NCI-H446 (cell line): ENCODE results near the gene NRSN2.
A peak's percentile ranks its signal among the peaks of the same experiment; 100 is the strongest.
"Not testable (repeated sequence)": the region's sequence is repeated elsewhere in the genome, so short reads cannot be mapped to it uniquely, and the experiment has no call there.

ENCODE experiments used
- DNase-seq, 2 experiments: peaks; one replicate each; lab custom pipeline; 2025; lab: John Stamatoyannopoulos, UW

The NRSN2 gene

DNA sequence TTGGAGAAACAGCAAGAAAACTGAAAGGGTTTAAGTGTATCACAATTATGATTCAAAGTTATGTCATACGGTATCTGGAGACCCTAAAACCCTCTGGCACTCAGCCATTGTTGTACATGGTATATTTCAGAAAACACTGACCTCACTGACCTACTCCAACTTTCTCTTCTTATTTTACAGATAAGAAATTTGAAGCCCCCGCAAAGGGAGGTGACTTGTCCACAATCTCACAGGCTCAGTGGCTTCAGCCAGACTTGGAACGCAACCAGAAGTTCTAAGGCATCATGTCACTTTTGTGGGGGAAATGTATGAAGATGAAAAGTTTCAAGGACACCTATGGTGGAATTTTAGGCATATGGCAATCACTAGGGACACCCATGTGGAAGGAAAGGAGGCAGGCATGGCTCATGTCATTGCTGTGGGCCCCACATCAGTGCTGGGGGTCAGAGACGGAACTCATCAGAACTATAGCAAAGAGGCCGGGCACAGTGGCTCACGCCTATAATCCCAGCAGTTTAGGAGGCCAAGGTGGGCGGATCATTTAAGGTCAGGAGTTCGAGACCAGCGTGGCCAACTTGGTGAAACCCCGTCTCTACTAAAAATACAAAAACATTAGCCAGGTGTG is 28.5 kb downstream of the NRSN2 start:
- no peak for DNase-seq

DNA sequence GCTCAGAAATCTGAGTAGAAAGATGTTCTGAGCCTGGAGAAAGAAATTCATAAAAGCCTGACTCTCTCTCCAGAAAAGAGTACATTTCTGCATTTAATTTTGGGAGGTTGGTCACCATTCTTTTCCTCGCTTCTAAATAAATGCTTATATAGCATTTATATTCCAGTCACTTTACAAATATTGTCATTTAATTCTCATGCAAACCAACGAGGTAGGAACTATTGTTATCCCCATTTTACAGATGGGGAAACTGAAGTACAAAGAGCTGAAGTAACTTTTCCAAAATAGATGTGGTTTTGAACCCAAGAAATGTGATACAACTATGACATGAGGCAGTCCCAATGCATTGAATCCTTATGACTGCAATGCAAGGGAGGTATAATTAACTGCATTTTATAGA is 29.2 kb downstream of the NRSN2 start:
- no peak for DNase-seq

DNA sequence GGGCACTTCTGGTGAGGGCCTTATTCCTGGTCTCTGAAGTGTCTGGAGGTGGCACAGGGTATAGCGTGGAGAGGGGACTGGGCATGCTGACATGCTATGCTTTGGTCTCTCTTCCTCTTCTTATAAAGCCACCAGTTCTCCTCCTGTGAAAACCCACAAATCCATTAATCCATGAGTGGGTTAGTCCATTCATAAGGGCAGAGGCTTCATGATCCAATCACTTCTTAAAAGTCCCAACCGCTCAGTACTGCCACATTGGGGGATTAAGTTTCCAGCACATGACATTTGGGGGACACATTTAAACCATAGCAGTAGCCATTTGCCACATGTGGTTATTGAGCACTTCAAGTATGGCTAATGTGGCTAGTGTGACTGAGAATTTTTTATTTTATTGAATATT is 29.8 kb downstream of the NRSN2 start:
- DNase-seq: no peak

DNA sequence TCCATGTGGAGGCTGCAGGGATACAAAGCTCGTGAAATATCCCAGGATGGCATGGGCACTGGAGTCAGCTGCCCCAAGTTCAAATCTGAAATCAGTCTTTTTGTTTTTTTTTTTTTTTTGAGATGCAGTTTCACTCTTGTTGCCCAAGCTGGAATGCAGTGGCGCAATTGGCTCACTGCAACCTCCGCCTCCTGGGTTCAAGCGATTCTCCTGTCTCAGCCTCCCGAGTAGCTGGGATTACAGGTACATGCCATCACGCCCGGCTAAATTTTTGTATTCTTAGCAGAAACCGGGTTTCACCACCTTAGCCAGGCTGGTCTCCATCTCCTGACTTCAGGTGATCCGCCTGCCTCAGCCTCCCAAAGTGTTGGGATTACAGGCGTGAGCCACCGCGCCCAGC is 30.7 kb downstream of the NRSN2 start:
- not testable (repeated sequence) for DNase-seq

DNA sequence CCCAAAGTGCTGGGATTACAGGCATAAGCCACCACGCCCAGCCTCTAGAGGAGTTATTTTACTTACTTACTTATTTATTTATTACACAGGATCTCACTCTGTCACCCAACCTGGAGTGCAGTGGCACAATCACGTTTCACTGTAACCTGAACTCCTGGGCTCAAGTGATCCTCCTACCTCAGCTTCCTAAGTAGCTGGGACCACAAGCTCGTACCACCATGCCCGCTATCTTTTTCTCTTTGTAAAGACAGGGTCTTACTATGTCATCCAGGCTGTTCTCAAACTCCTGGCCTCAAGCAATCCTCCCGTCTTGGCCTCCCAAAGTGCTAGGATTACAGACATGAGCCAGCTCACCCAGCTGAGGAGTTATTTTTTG is 32.0 kb downstream of the NRSN2 start:
- DNase-seq: no peak

DNA sequence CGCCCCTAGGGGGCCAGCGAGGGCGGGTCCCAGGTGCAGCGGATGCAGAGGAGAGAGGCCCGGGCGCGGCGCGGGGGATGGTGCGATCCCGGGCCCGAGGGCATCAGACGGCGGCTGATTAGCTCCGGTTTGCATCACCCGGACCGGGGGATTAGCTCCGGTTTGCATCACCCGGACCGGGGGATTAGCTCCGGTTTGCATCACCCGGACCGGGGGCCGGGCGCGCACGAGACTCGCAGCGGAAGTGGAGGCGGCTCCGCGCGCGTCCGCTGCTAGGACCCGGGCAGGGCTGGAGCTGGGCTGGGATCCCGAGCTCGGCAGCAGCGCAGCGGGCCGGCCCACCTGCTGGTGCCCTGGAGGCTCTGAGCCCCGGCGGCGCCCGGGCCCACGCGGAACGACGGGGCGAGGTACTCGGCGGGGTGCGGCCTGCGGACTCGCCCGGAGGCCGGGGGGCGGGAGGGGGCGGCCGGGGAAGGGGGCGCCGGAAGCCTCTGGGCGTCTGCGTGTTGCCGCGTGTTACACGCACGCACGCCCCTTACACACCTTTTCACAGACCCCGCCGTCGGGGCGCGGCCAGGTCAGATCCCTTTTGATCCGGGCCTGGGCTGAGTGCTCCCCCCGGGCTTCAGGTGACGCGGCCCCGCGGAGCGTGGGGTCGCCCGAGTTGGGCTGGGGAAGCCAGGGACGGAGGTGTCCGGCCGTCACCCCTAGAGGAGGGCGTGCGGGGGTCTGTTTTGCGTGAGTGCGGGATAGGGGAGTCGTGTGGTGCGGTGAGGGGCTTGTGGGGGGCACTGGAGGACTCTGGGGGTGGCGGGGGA is 34.1 kb downstream of the NRSN2 start:
- DNase-seq: peak; percentile 18 to 44

DNA sequence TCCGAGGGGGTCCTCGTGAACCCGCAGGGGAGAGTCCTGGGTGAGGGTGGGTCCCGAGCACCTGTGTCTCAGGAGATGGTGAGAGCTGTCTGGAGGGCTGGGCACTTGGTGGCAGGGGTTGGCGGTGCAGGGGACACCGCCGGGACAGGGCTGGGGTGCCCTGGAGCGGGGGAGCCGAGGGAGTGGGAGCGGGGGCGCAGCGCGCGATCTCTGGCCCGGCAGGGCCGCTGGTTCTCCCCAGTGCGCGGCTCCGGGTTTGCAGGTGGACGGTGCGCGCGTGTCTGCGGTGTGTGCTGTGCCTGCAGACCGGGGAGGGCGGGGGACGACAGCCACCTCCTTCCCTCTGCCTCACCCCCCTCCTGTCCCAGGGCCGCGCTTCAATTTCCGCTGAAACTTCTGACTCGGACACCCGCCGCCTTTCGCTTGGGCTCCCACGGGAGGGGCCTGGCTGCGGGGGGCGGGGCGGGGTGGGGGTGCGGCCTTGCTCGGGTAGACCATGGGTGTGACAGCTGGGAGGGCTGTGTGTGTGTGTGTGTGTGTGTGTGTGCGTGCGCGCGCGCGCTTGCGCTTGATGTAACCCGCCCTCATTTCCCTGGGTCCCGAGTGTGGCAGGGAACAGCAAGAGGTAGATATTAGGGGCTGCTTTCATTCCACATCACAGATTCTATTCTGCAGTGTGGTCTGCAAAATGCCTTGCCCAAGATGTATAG is 34.8 kb downstream of the NRSN2 start:
- peak in 1 of 2 experiments; percentile 64 for DNase-seq

DNA sequence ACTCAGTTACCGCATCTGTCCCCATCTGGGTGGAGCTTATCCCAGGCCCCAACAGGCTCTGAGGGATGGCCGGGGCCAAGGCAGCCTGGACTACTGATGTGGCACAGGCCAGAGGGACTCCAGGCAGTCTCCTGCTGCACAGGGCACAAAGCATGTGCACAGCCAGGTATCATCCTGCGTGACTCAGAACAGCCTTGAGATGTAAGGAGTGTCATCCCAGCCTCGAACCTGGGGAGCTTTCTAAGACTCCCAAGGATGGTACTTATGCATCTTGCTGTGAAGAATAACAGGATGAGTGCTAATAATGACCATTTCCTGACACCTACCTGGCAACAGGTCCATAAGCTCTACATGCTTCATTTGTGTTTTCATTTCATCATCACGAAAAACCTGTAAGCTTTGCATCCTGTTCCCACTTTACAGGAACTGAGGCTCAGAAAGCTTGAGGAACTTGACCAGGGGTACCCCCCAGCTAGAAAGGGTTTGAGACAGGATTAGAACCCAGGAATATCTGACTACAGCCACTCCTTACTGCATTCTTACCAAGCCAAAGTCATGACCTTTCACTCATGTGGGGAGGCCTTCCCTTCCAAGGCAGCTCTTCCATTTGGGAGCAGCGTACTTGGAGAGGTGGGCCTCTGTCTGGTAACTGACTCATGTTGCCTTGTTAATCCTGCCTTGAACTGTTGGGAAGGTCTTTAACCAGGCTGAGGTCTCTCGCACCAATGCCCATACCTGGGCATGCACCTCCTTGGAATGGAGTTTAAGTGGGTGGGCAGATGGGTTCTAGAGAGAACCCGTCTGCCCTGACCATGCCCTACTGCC is 35.6 kb downstream of the NRSN2 start:
- no peak for DNase-seq

DNA sequence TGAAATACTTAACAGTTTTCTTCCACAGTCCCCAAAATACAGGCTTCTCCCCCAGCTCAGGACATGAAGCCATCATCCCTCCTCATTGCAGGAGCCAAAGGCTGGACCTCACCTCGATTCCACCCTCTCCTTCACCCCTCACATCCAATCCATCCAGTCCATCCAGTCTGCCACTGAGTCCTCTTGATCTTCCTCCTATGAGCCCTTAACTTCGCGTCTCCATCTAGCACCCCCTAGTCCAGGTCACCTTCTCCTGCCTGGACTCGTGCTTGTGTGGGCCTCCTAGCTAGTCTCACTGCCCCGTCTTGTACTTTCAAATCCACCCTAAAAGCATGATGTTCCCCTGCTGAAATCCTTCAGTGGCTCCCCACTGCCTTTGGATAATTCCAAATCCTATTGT is 37.0 kb downstream of the NRSN2 start:
- DNase-seq: no peak

DNA sequence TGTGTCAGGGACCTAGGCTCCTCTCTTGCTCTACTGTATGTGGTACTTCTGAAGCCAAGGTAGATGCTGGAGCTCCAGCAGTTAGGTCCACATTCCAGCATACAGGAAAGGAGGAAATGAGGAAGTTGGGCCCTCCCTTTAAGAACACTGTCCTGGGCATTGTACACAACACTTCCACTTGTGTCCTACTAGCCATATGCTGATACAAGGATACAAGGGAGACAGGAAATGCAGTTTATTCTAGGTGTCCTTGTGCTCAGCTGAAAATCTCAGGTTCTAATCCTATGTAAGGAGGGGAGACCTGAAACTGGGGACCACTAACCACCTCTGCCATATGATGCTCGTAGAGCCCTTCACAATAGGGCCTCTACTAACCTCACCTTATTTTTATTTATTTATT is 37.8 kb downstream of the NRSN2 start:
- no peak for DNase-seq

DNA sequence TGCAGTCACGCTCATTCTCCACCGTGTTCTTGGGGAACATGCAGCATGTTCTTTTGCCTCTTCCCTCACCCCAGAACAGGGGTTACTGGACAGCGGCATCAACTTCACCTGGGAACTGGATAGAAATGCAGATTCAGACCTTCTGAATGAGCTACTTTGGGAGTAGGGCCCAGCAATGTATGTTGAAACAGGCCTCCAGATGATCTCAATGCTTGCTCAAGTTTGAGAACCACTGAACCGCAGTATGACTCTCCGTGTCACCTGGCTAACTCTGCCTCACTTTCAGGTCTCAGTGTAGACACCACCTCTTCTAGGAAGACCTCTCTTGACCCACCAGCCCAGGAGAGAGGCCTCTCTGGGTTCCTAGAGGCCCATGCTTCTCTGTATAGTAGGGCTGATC is 38.5 kb downstream of the NRSN2 start:
- no peak for DNase-seq

DNA sequence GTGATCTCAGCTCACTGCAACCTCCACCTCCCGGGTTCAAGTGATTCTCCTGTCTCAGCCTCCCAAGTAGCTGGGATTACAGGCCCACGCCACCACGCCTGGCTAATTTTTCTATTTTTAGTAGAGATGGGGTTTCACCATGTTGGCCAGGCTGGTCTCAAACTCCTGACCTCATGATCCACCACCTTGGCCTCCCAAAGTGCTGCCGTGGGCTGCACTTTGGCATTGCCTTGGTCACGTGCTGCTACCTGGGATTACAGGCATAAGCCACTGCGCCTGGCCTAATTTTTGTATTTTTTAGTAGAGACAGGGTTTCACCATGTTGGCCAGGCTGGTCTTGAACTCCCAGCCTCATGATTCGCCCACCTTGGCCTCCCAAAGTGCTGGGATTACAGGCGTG is 39.7 kb downstream of the NRSN2 start:
- DNase-seq: not testable (repeated sequence)

DNA sequence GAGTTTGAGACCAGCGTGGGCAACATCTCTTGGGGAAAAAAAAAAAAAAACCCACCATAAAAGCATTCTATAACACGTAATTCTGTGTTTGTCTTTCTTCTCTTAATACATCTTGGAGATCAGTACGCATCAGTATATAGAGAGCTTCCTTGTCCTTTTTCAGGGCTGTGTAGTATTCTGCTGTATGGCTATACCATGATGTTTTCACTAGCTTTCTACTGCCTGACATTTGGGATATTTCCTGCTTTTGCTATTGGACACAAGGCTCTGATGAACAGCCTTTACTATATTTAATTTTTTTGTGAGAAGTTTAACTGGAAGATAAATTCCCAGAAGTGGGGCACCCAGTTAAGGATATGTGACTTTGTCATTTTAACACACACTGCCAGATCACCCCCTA is 40.6 kb downstream of the NRSN2 start:
- no peak for DNase-seq

DNA sequence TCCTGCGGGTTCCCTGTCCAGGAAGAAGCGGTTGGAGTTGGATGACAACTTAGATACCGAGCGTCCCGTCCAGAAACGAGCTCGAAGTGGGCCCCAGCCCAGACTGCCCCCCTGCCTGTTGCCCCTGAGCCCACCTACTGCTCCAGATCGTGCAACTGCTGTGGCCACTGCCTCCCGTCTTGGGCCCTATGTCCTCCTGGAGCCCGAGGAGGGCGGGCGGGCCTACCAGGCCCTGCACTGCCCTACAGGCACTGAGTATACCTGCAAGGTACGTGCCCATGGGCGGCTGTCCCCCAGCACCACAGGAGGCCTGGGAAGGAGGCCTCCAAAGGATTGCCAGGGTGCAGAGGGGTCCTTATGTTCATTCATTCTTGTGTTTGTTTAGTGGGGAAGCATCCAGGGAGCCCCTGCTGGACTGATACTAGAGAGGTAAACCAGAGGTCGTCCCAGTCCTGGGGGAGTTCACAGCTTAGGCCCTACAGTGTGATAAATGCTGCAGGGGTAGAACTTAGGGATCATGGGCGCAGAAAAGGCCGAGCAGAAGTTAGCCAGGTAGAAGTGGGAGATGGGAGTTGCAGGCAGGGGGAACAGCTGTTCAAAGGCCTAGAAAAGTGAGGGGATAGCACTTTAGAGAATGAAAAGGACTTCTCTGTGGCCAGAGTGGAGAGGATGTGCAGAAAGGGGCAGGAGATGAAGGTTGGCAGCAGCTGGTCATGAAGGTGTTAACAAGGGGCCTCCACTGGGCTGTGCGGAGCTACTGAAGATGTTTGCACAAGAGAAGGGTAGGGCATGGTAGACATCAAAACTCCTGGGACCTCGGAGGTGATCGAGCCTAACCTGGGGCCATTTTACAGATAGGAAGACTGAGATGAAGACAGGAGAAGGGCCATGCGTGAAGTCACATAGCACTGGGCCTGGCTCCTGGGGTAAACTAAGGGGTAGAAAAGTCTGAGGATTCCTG is 41.4 kb downstream of the NRSN2 start:
- DNase-seq: no peak

DNA sequence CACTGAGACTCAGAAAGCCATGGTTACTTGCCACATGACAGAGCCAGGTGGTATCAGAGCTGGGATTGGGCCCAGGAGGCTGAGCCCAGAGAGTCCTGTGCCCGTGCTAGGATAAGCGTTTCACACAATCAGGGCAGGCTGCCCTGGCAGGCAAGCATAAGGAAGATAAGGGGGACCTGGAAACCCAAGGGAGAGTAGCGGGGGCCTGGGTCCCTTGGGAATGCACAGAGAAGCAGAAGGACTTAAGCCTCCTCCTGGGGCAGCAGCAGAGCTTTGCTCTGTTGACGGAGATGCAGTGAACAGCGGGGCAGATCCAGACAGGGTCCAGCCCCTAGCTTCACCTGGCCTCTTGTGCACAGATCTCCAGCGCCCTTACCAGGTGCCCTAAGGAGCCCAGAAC is 42.3 kb downstream of the NRSN2 start:
- no peak for DNase-seq

DNA sequence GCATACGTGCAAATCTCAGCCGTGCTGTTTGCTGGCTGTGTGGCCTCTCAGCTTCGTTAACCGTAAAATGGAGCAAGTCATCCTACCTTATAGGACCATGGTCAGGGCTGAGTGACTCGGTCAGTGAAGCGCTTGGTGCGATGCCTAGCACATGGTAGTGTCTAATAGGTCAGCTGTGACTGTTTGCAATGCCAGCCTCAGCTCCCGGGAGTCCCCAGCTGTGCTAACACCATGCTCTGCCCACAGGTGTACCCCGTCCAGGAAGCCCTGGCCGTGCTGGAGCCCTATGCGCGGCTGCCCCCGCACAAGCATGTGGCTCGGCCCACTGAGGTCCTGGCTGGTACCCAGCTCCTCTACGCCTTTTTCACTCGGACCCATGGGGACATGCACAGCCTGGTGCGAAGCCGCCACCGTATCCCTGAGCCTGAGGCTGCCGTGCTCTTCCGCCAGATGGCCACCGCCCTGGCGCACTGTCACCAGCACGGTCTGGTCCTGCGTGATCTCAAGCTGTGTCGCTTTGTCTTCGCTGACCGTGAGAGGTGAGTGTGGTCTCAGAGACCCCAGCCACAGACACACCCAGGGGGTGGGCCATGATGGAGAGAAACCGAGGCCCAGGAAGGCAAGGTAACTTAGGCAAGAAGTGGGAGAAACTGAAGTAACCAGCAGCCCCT is 44.3 kb downstream of the NRSN2 start:
- no peak for DNase-seq

DNA sequence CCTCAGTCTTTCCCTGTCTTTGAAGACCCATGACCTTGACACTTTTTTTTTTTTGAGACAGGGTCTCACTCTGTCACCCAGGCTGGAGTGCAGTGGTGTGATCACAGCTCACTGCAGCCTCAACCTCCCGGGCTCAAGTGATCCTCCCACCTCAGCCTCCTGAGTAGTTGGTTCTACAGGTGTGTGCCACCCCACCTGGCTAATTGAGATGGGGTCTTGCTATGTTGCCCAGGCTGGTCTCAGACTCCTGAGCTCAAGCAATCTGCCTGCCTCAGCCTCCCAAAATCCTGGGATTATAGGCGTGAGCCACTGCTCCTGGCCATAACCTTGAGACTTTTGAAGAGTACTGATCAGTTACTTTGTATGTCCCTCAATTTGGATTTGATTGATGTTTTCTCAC is 46.4 kb downstream of the NRSN2 start:
- not testable (repeated sequence) for DNase-seq

DNA sequence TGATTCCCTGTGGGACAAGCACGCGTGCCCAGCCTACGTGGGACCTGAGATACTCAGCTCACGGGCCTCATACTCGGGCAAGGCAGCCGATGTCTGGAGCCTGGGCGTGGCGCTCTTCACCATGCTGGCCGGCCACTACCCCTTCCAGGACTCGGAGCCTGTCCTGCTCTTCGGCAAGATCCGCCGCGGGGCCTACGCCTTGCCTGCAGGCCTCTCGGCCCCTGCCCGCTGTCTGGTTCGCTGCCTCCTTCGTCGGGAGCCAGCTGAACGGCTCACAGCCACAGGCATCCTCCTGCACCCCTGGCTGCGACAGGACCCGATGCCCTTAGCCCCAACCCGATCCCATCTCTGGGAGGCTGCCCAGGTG is 49.3 kb downstream of the NRSN2 start:
- no peak for DNase-seq

DNA sequence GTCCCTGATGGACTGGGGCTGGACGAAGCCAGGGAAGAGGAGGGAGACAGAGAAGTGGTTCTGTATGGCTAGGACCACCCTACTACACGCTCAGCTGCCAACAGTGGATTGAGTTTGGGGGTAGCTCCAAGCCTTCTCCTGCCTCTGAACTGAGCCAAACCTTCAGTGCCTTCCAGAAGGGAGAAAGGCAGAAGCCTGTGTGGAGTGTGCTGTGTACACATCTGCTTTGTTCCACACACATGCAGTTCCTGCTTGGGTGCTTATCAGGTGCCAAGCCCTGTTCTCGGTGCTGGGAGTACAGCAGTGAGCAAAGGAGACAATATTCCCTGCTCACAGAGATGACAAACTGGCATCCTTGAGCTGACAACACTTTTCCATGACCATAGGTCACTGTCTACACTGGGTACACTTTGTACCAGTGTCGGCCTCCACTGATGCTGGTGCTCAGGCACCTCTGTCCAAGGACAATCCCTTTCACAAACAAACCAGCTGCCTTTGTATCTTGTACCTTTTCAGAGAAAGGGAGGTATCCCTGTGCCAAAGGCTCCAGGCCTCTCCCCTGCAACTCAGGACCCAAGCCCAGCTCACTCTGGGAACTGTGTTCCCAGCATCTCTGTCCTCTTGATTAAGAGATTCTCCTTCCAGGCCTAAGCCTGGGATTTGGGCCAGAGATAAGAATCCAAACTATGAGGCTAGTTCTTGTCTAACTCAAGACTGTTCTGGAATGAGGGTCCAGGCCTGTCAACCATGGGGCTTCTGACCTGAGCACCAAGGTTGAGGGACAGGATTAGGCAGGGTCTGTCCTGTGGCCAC is 49.9 kb downstream of the NRSN2 start:
- DNase-seq: no peak
